K562 (cell line): Measurements from ENCODE around the gene BIRC5. TPM values are rescaled to one million over a fixed set of nuclear protein-coding genes. Genes with fewer than 3 reads are reported as not detected.

ENCODE experiments used
- ATAC-seq: fragments of 200-7000 bp; cut with Tn5 transposase; 3 replicates; pipeline ENCODE4 v1.9.1; 2020; ENCODE audit warnings: moderate library complexity
- BruUV-seq: library from RNA; stranded (reverse); fragments of 400-500 nt; replicated peaks from 2 replicates; lab custom pipeline; 2021; lab: Mats Ljungman, UMichigan
- CTCF ChIA-PET: fragments of 300-600 bp; formaldehyde crosslinking; extraction: SDS; loops from one replicate; lab custom pipeline; 2021; ENCODE audit warnings: low intra/inter-chr PET ratio; lab: Yijun Ruan, JAX
- POLR2A ChIA-PET: fragments of 300-600, 350-650 bp; sonication (Branson Sonifier 250); formaldehyde crosslinking; extraction: SDS; loops from one replicate; lab custom pipeline; 2021; ENCODE audit warnings: antibody characterized with exemption, inconsistent platforms; lab: Yijun Ruan, JAX
- DNase-seq, 4 experiments: peaks; one replicate each; pipeline versions ENCODE4 v3.0.0 to v3.0.0-alpha.2; 2011 to 2018; ENCODE audit warnings: low spot score in 3 of 4, mixed read lengths in 3 of 4; ENCODE audit errors: extremely low read depth in 1 of 4
- FAIRE-seq: peaks from 2 replicates; lab custom pipeline; 2011; peaks lifted over from hg19 to GRCh38; lab: Jason Lieb, UNC
- H2AFZ ChIP-seq: 2 replicates; pipeline ENCODE4 v1.6.0; 2011; ENCODE audit warnings: low read depth, low read length, control low read depth, inconsistent platforms
- H3K27ac ChIP-seq: fragments of 200-600 bp; 3 replicates; pipeline ENCODE4 v1.8.0; 2011; ENCODE audit warnings: low read depth, mild to moderate bottlenecking, control low read depth, inconsistent platforms, low read length, moderate library complexity, mixed read lengths; ENCODE audit errors: extremely low read depth
- H3K27me3 ChIP-seq, 2 experiments: fragments of 300-600 bp in 1 of 2; 2 replicates in 1 of 2; 3 replicates in 1 of 2; pipeline versions ENCODE4 v1.6.0 to v1.8.0; 2011; ENCODE audit warnings: inconsistent platforms in 2 of 2, low read length in 2 of 2, mild to moderate bottlenecking in 1 of 2, mixed read lengths in 1 of 2, moderate library complexity in 1 of 2; ENCODE audit not compliant: control insufficient read depth in 2 of 2, insufficient read depth in 2 of 2
- H3K36me3 ChIP-seq: fragments of 300-600 bp; 3 replicates; pipeline ENCODE4 v1.8.0; 2011; ENCODE audit warnings: mild to moderate bottlenecking, low read length, inconsistent platforms; ENCODE audit not compliant: control insufficient read depth, insufficient read depth
- H3K4me1 ChIP-seq, 2 experiments: fragments of 200-600 bp in 1 of 2; replicated peaks in 1 of 2; 2 replicates in 1 of 2; 3 replicates in 1 of 2; pipeline versions ENCODE4 v1.5.1 to v1.8.0; 2011; ENCODE audit warnings: inconsistent platforms in 2 of 2, low read length in 2 of 2, mild to moderate bottlenecking in 1 of 2, mixed read lengths in 1 of 2, moderate library complexity in 1 of 2; ENCODE audit not compliant: control insufficient read depth in 2 of 2, insufficient read depth in 2 of 2
- H3K4me2 ChIP-seq: 2 replicates; pipeline ENCODE4 v1.6.1; 2011; ENCODE audit warnings: low read length, control low read depth, inconsistent platforms, mixed read lengths; ENCODE audit not compliant: insufficient read depth
- H3K4me3 ChIP-seq: fragments of 200-600 bp; sonication (generic), shearing (Covaris generic); 2 replicates; pipeline ENCODE4 v1.5.1; 2016; ENCODE audit warnings: control low read depth, inconsistent platforms
- H3K79me2 ChIP-seq: fragments of 200-600 bp; 3 replicates; pipeline ENCODE4 v1.8.0; 2011; ENCODE audit warnings: low read length, inconsistent platforms; ENCODE audit not compliant: control insufficient read depth, insufficient read depth
- H3K9ac ChIP-seq, 2 experiments: 2 replicates each; pipeline versions ENCODE4 v1.6.0 to v1.6.1; 2011; ENCODE audit warnings: low read depth in 2 of 2, low read length in 2 of 2, control low read depth in 1 of 2, inconsistent platforms in 1 of 2, mild to moderate bottlenecking in 1 of 2, mixed read lengths in 1 of 2; ENCODE audit not compliant: insufficient read depth in 1 of 2
- H3K9me1 ChIP-seq: one replicate; pipeline ENCODE4 v1.6.0; 2011; ENCODE audit warnings: inconsistent platforms, mild to moderate bottlenecking, low read length, moderate library complexity; ENCODE audit not compliant: control insufficient read depth, insufficient read depth
- H3K9me3 ChIP-seq: replicated peaks from 2 replicates; pipeline ENCODE4 v1.5.1; 2011; ENCODE audit warnings: low read depth, low read length, inconsistent platforms; ENCODE audit not compliant: control insufficient read depth, insufficient read depth
- H4K20me1 ChIP-seq: replicated peaks from 2 replicates; pipeline ENCODE4 v1.6.1; 2011; ENCODE audit warnings: low read length, inconsistent platforms, mixed read lengths; ENCODE audit not compliant: control insufficient read depth, insufficient read depth
- BRCA1 ChIP-seq, 2 experiments: fragments of 450-650 bp in 1 of 2; sonication (generic) in 1 of 2; formaldehyde crosslinking in 1 of 2; IDR thresholded peaks; 2 replicates each; pipeline versions ENCODE4 v1.5.0 to v1.6.1; 2017 to 2020; ENCODE audit warnings: mild to moderate bottlenecking in 1 of 2, missing genetic modification reagents in 1 of 2
- DIDO1 ChIP-seq: fragments of 450-650 bp; IDR thresholded peaks from 2 replicates; pipeline ENCODE4 v1.6.1; 2016; ENCODE audit warnings: low read depth, missing biosample characterization, missing genetic modification characterization
- ELF4 ChIP-seq: fragments of 450-650 bp; formaldehyde crosslinking; IDR thresholded peaks from 2 replicates; pipeline ENCODE4 v1.4.0; 2022; ENCODE audit warnings: missing genetic modification characterization
- HDAC1 ChIP-seq, 2 experiments: fragments of 450-650 bp; IDR thresholded peaks; 2 replicates each; pipeline ENCODE4 v1.6.1; 2016 to 2017; ENCODE audit warnings: inconsistent platforms in 1 of 2, mild to moderate bottlenecking in 1 of 2, moderate library complexity in 1 of 2
- HDAC8 ChIP-seq: fragments of 450-650 bp; IDR thresholded peaks from 2 replicates; pipeline ENCODE4 v1.6.1; 2016; ENCODE audit warnings: mild to moderate bottlenecking, missing genetic modification characterization, moderate library complexity, missing compliant biosample characterization
- HNRNPH1 ChIP-seq: fragments of 200-400 bp; formaldehyde crosslinking; optimal IDR thresholded peaks from 2 replicates; pipeline ENCODE3; 2017; ENCODE audit warnings: low read depth, mild to moderate bottlenecking, low read length, moderate library complexity
- IFI16 ChIP-seq: fragments of 250-450 bp; sonication (Bioruptor Pico); IDR thresholded peaks from 2 replicates; pipeline ENCODE4 v2.1.2; 2022; ENCODE audit warnings: mild to moderate bottlenecking, inconsistent platforms
- MAZ ChIP-seq, 2 experiments: fragments of 450-650 bp in 1 of 2; sonication (generic) in 1 of 2; formaldehyde crosslinking; IDR thresholded peaks in 1 of 2; conservative IDR thresholded peaks in 1 of 2; 2 replicates each; pipeline versions ENCODE4 v1.4.0 to v1.5.0; 2020; ENCODE audit warnings: mild to moderate bottlenecking in 1 of 2, missing genetic modification reagents in 1 of 2
- MEIS2 ChIP-seq: fragments of 450-650 bp; IDR thresholded peaks from 2 replicates; pipeline ENCODE4 v1.6.1; 2014; ENCODE audit warnings: mild to moderate bottlenecking; ENCODE audit not compliant: partially characterized antibody
- PHF21A ChIP-seq: fragments of 450-650 bp; IDR thresholded peaks from 2 replicates; pipeline ENCODE4 v1.6.1; 2017; ENCODE audit warnings: low read depth, borderline replicate concordance
- RBBP5 ChIP-seq: fragments of 200-600 bp; sonication (generic); IDR thresholded peaks from 2 replicates; pipeline ENCODE4 v1.6.1; 2012; ENCODE audit warnings: borderline replicate concordance, mild to moderate bottlenecking, low read length, control low read depth, inconsistent platforms; ENCODE audit not compliant: insufficient read depth, poor library complexity, severe bottlenecking
- RFX1 ChIP-seq: fragments of 450-650 bp; IDR thresholded peaks from 2 replicates; pipeline ENCODE4 v1.6.1; 2016; ENCODE audit warnings: mild to moderate bottlenecking, moderate library complexity
- RNF2 ChIP-seq: sonication (generic); IDR thresholded peaks from 2 replicates; pipeline ENCODE4 v1.6.1; 2016
- TBL1XR1 ChIP-seq, 2 experiments: IDR thresholded peaks; 2 replicates each; pipeline ENCODE4 v1.6.1; 2012; ENCODE audit warnings: improper control_type of control experiment in 2 of 2, low read length in 2 of 2, mild to moderate bottlenecking in 1 of 2
- TCFL5 ChIP-seq: fragments of 250-450 bp; sonication (Bioruptor Pico); conservative IDR thresholded peaks from 2 replicates; pipeline ENCODE4 v1.6.1; 2021; ENCODE audit warnings: mild to moderate bottlenecking, moderate library complexity, matching md5 sums
- XRCC5 ChIP-seq: fragments of 200-400 bp; formaldehyde crosslinking; IDR thresholded peaks from 2 replicates; pipeline ENCODE4 v1.6.1; 2017; ENCODE audit warnings: low read depth, mild to moderate bottlenecking, low read length
- ZC3H11A ChIP-seq: IDR thresholded peaks from 2 replicates; pipeline ENCODE4 v1.6.1; 2012; ENCODE audit warnings: low read depth, low read length, improper control_type of control experiment
- ZNF263 ChIP-seq: sonication (generic); formaldehyde crosslinking; IDR thresholded peaks from 2 replicates; pipeline ENCODE4 v1.8.0; 2022; ENCODE audit warnings: mild to moderate bottlenecking, missing genetic modification reagents, borderline replicate concordance
- ZNF3 ChIP-seq: fragments of 250-450 bp; sonication (Bioruptor Pico); IDR thresholded peaks from 2 replicates; pipeline ENCODE4 v1.5.0; 2021; ENCODE audit warnings: mild to moderate bottlenecking, moderate library complexity
- ZNF316 ChIP-seq: fragments of 450-650 bp; IDR thresholded peaks from 2 replicates; pipeline ENCODE4 v1.6.1; 2016
- ZNF436 ChIP-seq: fragments of 250-450, 450-650 bp; sonication (Bioruptor Pico); formaldehyde crosslinking; IDR thresholded peaks from 2 replicates; pipeline ENCODE4 v1.7.0; 2020; ENCODE audit warnings: mild to moderate bottlenecking
- WGBS: fragments of 100-300 bp; shearing (Covaris generic); methylation state at CpG from one replicate; pipeline ENCODE4 v1.1.6; 2016; ENCODE audit warnings: low coverage, mixed read lengths; ENCODE audit not compliant: insufficient coverage; ENCODE audit errors: missing lambda C conversion rate; 5-methylcytosine and 5-hydroxymethylcytosine counted together
- in situ Hi-C: fragments of 300-500 bp; cut with MboI; formaldehyde crosslinking; loops from 4 replicates; pipeline ENCODE4 v1.15.0; 2018; ENCODE audit warnings: inconsistent platforms, mixed read lengths
- intact Hi-C: fragments of 100-400 bp; cut with micrococcal nuclease; formaldehyde crosslinking; loops from 2 replicates; pipeline ENCODE4 v1.14.2; 2022
- polyA plus RNA-seq, 8 experiments: library from polyadenylated mRNA; depleted of rRNA in 4 of 8; stranded (reverse) in 5 of 8; unstranded in 3 of 8; fragments of >200 nt; fragmentation: Nextera tagmentation in 2 of 8; fragmentation: Illumina TruSeq in 1 of 8; extraction: Ambion mirVana in 2 of 8; extraction: Trizol in 1 of 8; gene quantifications; 2 replicates each; pipeline versions ENCODE4 v1.2.1 to v1.2.3, GENCODE V29; 2011 to 2014; ENCODE audit warnings: inconsistent platforms in 1 of 8, missing spikeins in 1 of 8
- total RNA-seq, 7 experiments: library from RNA; depleted of rRNA in 6 of 7; stranded (reverse); fragments of >200 nt in 6 of 7; fragmentation: Illumina TruSeq in 2 of 7; extraction: Trizol in 2 of 7; gene quantifications; 2 replicates each; pipeline versions ENCODE4 v1.2.1 to v1.2.3, GENCODE V29; 2011 to 2021; ENCODE audit warnings: low replicate concordance in 1 of 7
- TF ChIP-seq, protein P1 (sequence below): fragments of 450-650 bp; formaldehyde crosslinking; IDR thresholded peaks from 2 replicates; pipeline ENCODE4 v1.4.0; 2020; ENCODE audit warnings: mild to moderate bottlenecking, moderate library complexity

Gene BIRC5
- total and polyA plus RNA-seq, 9 of the 15 experiments (the other 6 are each of a cell fraction or from before 2014, with no cell fraction given), result 64.4 to 140 (median 101) TPM

DNA sequence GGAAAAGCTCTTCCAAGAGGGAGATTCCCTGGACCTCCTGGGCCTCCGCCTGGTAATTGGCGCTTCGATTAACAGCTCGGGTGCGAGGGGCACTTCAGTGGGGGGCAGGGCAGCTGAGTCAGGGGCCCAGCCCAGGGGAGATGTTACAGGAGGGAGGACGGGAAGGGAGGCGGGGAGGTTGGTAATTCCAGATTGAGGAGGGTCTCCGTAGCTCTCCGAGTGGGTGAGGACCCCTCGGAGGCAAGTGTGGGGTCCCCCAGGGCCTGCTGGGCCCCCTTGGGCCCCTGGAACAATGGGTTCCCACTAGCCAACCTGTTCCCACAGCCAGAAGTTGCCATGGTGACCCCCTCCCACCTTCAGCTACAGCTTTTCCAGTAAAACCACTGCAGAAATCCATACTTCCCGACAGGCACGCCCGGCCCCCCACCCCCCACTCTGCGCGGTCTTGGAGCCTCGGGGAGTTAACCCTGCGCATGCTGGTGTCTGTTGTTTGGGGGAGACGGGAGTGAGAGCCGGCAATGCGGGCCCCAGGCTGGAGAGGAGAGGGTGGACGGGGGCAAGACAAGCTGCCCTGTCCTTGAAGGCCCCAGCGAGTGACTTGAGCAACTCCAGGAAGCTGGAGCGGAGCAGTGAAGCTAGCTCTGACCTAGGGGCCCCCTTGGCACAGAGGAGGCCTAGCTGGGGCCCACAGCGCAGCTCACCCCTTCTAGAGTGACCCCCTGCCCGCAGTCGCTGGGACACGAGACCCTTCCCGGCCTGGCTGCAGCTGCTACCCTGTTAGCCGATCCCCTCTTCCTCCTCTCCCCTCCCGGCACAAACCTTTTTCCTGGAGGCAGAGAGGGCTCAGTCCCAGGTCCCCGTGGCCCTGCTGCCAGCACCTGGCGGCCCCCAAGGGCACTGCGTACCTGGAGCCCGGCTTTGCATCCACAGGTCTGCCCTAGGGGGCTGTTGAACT is 55.2 kb downstream of the BIRC5 start:
- intact Hi-C loops (no loop called here), in situ Hi-C loops (no loop called here)
- BruUV-seq, result no TSS peak
- 59% methylated on average over 28 of the region's 34 CpGs for WGBS
- H3K27ac ChIP-seq, result peak overlapping the region; percentile 19; the same call in 1 of the 3 replicates
- no peaks in the 10 kb centered on the region for H3K9me1 ChIP-seq
- peaks cover 77 to 79% of the 10 kb centered on the region in 2 experiments for H3K4me1 ChIP-seq
- ChIA-PET CTCF (no interaction called here), POLR2A (interaction anchor here (0.6 to 1.5 kb wide), 7 partner anchors 9 to 118 kb away, joined by 3 to 5 read pairs (median 4); partner anchors contain the start of gene SOCS3)
- H3K79me2 ChIP-seq, result peaks cover 8% of the 10 kb centered on the region; the same call in 1 of the 3 replicates
- DNase-seq (no peak), FAIRE-seq (no peak), ATAC-seq (no peak)
- H3K4me3 ChIP-seq, result no peak overlapping the region
- no peaks in the 10 kb centered on the region for H4K20me1 ChIP-seq
- H3K27me3 ChIP-seq, result no peaks in the 10 kb centered on the region
- peaks cover 6% of the 10 kb centered on the region for H3K9me3 ChIP-seq
- peaks cover 6% of the 10 kb centered on the region; the same call in 2 of the 3 replicates for H3K36me3 ChIP-seq
- H2AFZ ChIP-seq, result no peak overlapping the region
- H3K4me2 ChIP-seq, result no peak overlapping the region; the same call in 1 of the 2 replicates
- H3K9ac ChIP-seq, result peak overlapping the region; percentile 22 to 86; a peak in 3 of 4 replicates
- no peak for TF ChIP-seq DIDO1
- no peak for TF ChIP-seq RBBP5
- TF ChIP-seq ZNF263, result no peak
- no peak for TF ChIP-seq ZC3H11A
- TF ChIP-seq MEIS2, result no peak
- TF ChIP-seq BRCA1 (IDR thresholded peaks at IDR 0.05), result no peak
- TF ChIP-seq BRCA1 (CRISPR knock-in tag; IDR thresholded peaks at IDR 0.05), result no peak
- TF ChIP-seq ZNF436, result no peak
- no peak for TF ChIP-seq TBL1XR1 (IDR thresholded peaks at IDR 0.05; ENCODE audit: low read length in 2 of 2)
- no peak for TF ChIP-seq HNRNPH1
- TF ChIP-seq XRCC5, result no peak
- TF ChIP-seq HDAC1 (IDR thresholded peaks at IDR 0.05), result no peak
- no peak for TF ChIP-seq PHF21A
- no peak for TF ChIP-seq ZNF316
- no peak for TF ChIP-seq RNF2
- no peak for TF ChIP-seq TCFL5
- TF ChIP-seq MAZ (CRISPR knock-in tag; conservative IDR thresholded peaks at IDR 0.05 in 1 of 2, IDR thresholded peaks at IDR 0.05 in 1 of 2), result peak in 1 of 2 experiments; percentile 41; a peak in 1 of 4 replicates
- TF ChIP-seq, protein P1, sequence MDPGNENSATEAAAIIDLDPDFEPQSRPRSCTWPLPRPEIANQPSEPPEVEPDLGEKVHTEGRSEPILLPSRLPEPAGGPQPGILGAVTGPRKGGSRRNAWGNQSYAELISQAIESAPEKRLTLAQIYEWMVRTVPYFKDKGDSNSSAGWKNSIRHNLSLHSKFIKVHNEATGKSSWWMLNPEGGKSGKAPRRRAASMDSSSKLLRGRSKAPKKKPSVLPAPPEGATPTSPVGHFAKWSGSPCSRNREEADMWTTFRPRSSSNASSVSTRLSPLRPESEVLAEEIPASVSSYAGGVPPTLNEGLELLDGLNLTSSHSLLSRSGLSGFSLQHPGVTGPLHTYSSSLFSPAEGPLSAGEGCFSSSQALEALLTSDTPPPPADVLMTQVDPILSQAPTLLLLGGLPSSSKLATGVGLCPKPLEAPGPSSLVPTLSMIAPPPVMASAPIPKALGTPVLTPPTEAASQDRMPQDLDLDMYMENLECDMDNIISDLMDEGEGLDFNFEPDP (CRISPR knock-in tag), result no peak
- peak; percentile 77; the same call in 1 of the 2 replicates for TF ChIP-seq RFX1
- TF ChIP-seq IFI16 (CRISPR knock-in tag), result no peak
- no peak for TF ChIP-seq HDAC8
- no peak for TF ChIP-seq ZNF3 (CRISPR knock-in tag)
- TF ChIP-seq ELF4, result no peak
